Measurements from ENCODE around the gene ENTR1.

The ENTR1 gene

DNA sequence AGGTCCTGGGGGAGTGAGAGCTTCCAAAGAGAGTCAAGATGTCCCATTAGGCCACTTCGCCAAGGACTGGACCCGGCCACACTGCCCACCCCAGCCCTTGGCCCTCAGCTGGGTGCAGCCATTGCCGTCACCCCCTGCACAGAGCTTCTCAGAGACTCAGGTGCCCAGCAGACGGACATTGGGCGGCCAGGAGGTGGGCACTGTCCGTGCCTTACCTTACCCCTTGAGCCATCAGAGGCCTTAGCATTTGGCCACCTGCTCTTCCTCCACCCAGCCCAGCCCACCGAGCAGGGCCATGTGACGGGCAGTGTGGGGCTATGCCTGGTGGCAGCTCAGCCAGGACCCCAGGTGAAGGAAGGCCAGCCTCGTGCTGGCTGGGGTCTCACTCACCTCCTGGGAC lies 43.6 kb downstream of the ENTR1 start:
- TF ChIP-seq, protein P1, sequence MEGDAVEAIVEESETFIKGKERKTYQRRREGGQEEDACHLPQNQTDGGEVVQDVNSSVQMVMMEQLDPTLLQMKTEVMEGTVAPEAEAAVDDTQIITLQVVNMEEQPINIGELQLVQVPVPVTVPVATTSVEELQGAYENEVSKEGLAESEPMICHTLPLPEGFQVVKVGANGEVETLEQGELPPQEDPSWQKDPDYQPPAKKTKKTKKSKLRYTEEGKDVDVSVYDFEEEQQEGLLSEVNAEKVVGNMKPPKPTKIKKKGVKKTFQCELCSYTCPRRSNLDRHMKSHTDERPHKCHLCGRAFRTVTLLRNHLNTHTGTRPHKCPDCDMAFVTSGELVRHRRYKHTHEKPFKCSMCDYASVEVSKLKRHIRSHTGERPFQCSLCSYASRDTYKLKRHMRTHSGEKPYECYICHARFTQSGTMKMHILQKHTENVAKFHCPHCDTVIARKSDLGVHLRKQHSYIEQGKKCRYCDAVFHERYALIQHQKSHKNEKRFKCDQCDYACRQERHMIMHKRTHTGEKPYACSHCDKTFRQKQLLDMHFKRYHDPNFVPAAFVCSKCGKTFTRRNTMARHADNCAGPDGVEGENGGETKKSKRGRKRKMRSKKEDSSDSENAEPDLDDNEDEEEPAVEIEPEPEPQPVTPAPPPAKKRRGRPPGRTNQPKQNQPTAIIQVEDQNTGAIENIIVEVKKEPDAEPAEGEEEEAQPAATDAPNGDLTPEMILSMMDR (IDR thresholded peaks at IDR 0.05), result no peak

- TF ChIP-seq, protein P1 (IDR thresholded peaks at IDR 0.05), result no peak
Observed at GRCh38 chr9:136365775-136366222, 44.6 kb downstream of the ENTR1 start.

GRCh38 chr9:136364942-136365774 lies 45.3 kb downstream of the ENTR1 start:
- TF ChIP-seq, protein P1 (IDR thresholded peaks at IDR 0.05), result no peak

DNA sequence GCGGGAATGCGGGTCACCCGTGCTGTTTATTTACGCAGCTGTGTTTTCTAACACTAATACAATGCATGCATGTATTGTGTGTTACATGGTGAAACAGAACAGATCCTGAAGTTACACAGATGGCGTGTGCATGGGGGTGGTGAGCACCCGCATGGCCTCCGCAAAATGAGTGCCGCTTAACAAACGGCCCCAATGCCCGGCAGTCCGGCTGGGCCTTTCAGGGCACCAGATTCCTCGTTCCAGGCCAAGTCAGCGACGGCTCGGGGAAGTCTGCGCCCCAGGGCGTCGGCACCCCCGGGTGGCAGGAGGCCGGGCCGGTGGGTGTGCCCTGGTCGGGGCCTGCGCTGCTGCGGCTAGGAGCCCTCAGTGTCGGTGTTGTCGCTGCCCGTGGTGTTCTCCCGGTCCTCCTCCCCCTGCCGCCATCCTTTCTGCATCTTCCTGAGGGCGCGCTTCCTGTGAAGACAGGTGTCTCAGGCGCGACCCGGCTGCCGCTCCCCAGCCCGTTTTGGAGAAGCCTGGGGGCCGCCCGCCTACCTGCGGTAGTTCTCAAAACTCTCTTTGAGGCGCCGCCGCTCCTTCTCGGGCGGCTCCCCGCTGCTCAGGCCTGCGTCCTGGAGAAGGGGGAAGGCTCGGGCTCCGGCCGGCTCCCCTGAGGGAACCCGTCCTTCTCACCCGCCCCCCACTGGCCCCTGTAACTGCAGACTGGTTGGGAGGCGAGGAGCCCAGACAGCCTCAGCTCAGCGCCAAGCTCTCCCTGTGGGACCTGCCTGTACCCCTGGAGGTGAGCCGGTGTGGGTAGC lies 46.3 kb downstream of the ENTR1 start:
- TF ChIP-seq, protein P1 (IDR thresholded peaks at IDR 0.05), result no peak; the same call in none of the 2 replicates

- TF ChIP-seq, protein P1 (IDR thresholded peaks at IDR 0.05), result peak; percentile 99
Observed at GRCh38 chr9:136363106-136363948, 47.1 kb downstream of the ENTR1 start, which contains the start of gene DNLZ. DNLZ (minus strand) TSS chr9:136363744; CDS start chr9:136363714, 30 bp downstream.

GRCh38 chr9:136362450-136362784 lies 48.0 kb downstream of the ENTR1 start:
- TF ChIP-seq, protein P1 (IDR thresholded peaks at IDR 0.05), result no peak

All from LNCAP (cell line).